Measurements from ENCODE around the gene BAX. TPM values are rescaled to one million over a fixed set of nuclear protein-coding genes. Genes with fewer than 3 reads are reported as not detected.

BAX gene
- total RNA-seq, 1 donor from 2014 or later: 298 TPM

DNA sequence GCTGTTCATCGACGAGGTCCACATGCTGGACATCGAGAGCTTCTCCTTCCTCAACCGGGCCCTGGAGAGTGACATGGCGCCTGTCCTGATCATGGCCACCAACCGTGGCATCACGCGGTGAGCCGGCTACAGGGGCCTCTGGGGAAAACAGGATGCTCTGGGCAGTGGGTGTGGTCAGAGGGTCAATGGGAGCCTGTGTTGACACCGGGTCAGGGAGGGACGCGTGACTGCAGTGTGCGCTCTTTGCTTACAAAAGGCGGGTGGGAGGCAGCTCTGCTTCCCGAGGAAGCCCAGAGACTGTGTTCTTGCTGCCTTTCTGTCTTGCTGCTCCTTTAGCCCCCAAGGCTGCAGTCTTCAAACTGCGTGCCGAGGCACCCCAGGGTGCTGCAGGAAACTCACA, 56.5 kb downstream of the BAX start:
- Mint-ChIP-seq H3K4me1 (no peaks in the 10 kb centered on the region), H3K9me3 (no peaks in the 10 kb centered on the region), H3K36me3 (ENCODE audit: low read depth) (peaks cover 38% of the 10 kb centered on the region), H3K27ac (no peak overlapping the region), H3K4me3 (no peak overlapping the region), H3K27me3 (no peaks in the 10 kb centered on the region)
- intact Hi-C loops (cut with micrococcal nuclease): no loop called here
- no peak for DNase-seq

Other genes with a start within 250 kb of the BAX start
- 1.2 and 1.4 TPM in 2 replicates for gene MAMSTR, start 235.2 kb upstream of the BAX start, total RNA-seq
- gene RASIP1, start 214.3 kb upstream of the BAX start, total RNA-seq: 0.71 and 0.82 TPM in 2 replicates
- 0.21 TPM in 1 of 2 replicates, not detected in the other for gene IZUMO1, start 208.0 kb upstream of the BAX start, total RNA-seq
- gene FUT1, start 202.2 kb upstream of the BAX start, total RNA-seq: 0.23 and 0.26 TPM in 2 replicates
- not detected in 2 replicates for gene FGF21, start 199.4 kb upstream of the BAX start, total RNA-seq
- gene BCAT2, start 143.8 kb upstream of the BAX start, total RNA-seq: 90.3 and 95.7 TPM in 2 replicates
- gene HSD17B14, start 118.4 kb upstream of the BAX start, total RNA-seq: 0.44 and 0.47 TPM in 2 replicates
- gene PLEKHA4, start 86.3 kb upstream of the BAX start, total RNA-seq: 1.8 and 1.9 TPM in 2 replicates
- 40.5 and 42.1 TPM in 2 replicates for gene PPP1R15A, start 82.5 kb upstream of the BAX start, total RNA-seq
- gene TULP2, start 56.1 kb upstream of the BAX start, total RNA-seq: not detected in 2 replicates
- gene NUCB1, start 54.6 kb upstream of the BAX start, total RNA-seq: 116 and 117 TPM in 2 replicates
- gene DHDH, start 21.2 kb upstream of the BAX start, total RNA-seq: 0.35 TPM in 1 of 2 replicates, not detected in the other
- 696 and 697 TPM in 2 replicates for gene FTL, start 10.4 kb downstream of the BAX start, total RNA-seq
- gene GYS1, start 38.4 kb downstream of the BAX start, total RNA-seq: 73.8 and 77.8 TPM in 2 replicates
- gene RUVBL2, start 39.0 kb downstream of the BAX start, total RNA-seq: 190 and 195 TPM in 2 replicates
- gene LHB, start 62.2 kb downstream of the BAX start, total RNA-seq: not detected in 2 replicates
- gene CGB3, start 69.5 kb downstream of the BAX start, total RNA-seq: not detected in 2 replicates
- not detected in 2 replicates for gene CGB2, start 77.0 kb downstream of the BAX start, total RNA-seq
- not detected in 2 replicates for gene CGB1, start 82.0 kb downstream of the BAX start, total RNA-seq
- not detected in 2 replicates for gene CGB5, start 89.0 kb downstream of the BAX start, total RNA-seq
- gene CGB8, start 94.2 kb downstream of the BAX start, total RNA-seq: not detected in 2 replicates
- not detected in 2 replicates for gene CGB7, start 102.9 kb downstream of the BAX start, total RNA-seq
- gene NTF4, start 109.9 kb downstream of the BAX start, total RNA-seq: not detected in 2 replicates
- not detected in 2 replicates for gene KCNA7, start 117.8 kb downstream of the BAX start, total RNA-seq
- gene SNRNP70, start 130.6 kb downstream of the BAX start, total RNA-seq: 270 and 281 TPM in 2 replicates
- 5.4 and 6.0 TPM in 2 replicates for gene LIN7B, start 159.5 kb downstream of the BAX start, total RNA-seq
- 2.0 and 2.5 TPM in 2 replicates for gene C19orf73, start 164.3 kb downstream of the BAX start, total RNA-seq
- gene PPFIA3, start 164.7 kb downstream of the BAX start, total RNA-seq: 4.5 and 5.0 TPM in 2 replicates
- not detected in 2 replicates for gene HRC, start 200.5 kb downstream of the BAX start, total RNA-seq
- 1.4 and 1.8 TPM in 2 replicates for gene TRPM4, start 202.9 kb downstream of the BAX start, total RNA-seq